ENCODE data around the gene NSUN6.
"Not testable (repeated sequence)": the region's sequence is repeated elsewhere in the genome, so short reads cannot be mapped to it uniquely, and the experiment has no call there.

NSUN6 gene

GRCh38 chr10:18660816-18661431 lies 9.5 kb upstream of the NSUN6 start:
- DNase-seq (ENCODE audit: low read depth, low spot score): no peak
- peak overlapping the region; percentile 76 for H3K4me3 ChIP-seq (ENCODE audit: low read length)

- no peak for DNase-seq (ENCODE audit: low read depth, low spot score)
- peak overlapping the region; percentile 76 for H3K4me3 ChIP-seq (ENCODE audit: low read length)
Observed at GRCh38 chr10:18659819-18660535, 8.6 kb upstream of the NSUN6 start.

GRCh38 chr10:18659125-18659818 lies 7.9 kb upstream of the NSUN6 start, which contains the start of gene ARL5B:
ARL5B (plus strand) TSS chr10:18659431; CDS start chr10:18659638, 207 bp downstream.
- DNase-seq (ENCODE audit: low read depth, low spot score): peak; percentile 93
- peak within 1 kb of the TSS; percentile 76 for H3K4me3 ChIP-seq (ENCODE audit: low read length)

GRCh38 chr10:18658271-18659124 lies 7.1 kb upstream of the NSUN6 start:
- no peak for DNase-seq (ENCODE audit: low read depth, low spot score)

DNA sequence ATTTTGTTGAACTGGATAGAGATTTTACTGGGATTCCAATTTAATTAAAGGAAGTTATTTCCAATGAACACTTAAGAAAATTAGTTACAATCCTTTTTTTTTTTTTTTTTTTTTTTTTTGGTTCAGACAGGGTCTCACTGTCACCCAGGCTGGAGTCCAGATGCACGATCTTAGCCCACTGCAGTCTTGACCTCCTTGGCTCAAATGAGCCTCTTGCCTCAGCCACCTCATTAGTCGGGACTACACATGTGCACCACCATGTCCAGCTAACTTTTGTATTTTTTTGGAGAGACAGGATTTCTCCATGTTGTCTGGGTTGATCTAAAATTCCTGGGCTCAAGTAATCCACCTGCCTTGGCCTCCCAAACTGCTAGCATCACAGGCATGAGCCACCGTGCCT lies 5.3 kb upstream of the NSUN6 start:
- no peak for DNase-seq (ENCODE audit: low read depth, low spot score)

More at GRCh38 chr10:18658271-18659124, 7.1 kb upstream of the NSUN6 start:
- H3K4me3 ChIP-seq (ENCODE audit: low read length): peak overlapping the region; percentile 76

GRCh38 chr10:18653112-18653511 lies 1.7 kb upstream of the NSUN6 start:
- no peak for DNase-seq (ENCODE audit: low read depth, low spot score)
- H3K4me3 ChIP-seq (ENCODE audit: low read length): no peak overlapping the region

More for the DNA sequence above, 5.3 kb upstream of the NSUN6 start:
- no peak overlapping the region for H3K4me3 ChIP-seq (ENCODE audit: low read length)

GRCh38 chr10:18650404-18650997 lies 886 bp downstream of the NSUN6 start:
- peak overlapping the region; percentile 93 for H3K4me3 ChIP-seq (ENCODE audit: low read length)
- DNase-seq (ENCODE audit: low read depth, low spot score): no peak

DNA sequence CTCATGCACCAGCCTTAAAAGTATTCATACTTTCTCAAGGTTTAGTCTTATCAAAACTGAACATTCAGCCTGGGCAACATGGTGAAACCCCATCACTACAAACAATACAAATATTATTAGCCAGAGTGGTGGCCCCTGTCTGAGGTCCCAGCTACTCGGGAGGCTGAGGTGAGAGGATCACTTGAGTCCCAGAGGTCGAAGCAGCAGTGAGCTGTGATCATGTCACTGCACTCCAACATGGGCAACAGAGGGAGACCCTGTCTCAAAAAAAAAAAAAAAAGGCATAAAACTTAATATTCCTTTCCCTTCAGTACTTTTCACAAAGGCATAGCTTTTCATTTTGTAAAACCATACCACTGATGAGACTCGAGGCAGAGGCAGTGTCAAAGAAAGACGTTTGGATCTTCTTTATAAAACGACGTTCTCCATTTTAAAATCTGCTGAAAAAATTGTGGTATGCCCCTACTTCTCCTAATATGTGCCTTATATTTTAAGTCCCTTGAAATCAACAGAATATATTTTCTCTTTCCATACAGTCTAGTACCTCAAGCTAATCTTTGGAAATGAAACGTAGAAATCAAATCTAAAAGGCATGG lies 1.9 kb downstream of the NSUN6 start:
- DNase-seq (ENCODE audit: low read depth, low spot score): no peak
- no peak overlapping the region for H3K4me3 ChIP-seq (ENCODE audit: low read length)

DNA sequence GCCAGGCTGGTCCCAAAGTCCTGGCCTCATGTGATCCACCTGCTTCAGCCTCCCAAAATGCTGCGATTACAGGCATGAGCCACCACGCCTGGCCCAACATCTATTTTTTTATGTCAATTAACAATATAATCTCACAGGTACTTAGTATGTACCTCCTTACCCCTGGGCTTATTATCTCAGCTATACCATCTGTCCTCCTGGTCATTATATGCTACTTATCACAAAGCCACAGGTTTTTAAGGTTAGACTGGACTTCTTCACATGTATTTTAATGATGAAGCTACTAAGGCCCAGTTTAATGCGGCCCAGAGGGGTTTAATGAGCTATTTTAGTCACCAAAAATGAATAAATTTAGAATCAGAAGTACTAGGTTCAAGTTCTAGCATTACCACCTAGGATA lies 3.4 kb downstream of the NSUN6 start:
- no peak overlapping the region for H3K4me3 ChIP-seq (ENCODE audit: low read length)

GRCh38 chr10:18647151-18647550 lies 4.2 kb downstream of the NSUN6 start:
- no peak overlapping the region for H3K4me3 ChIP-seq (ENCODE audit: low read length)
- no peak for DNase-seq (ENCODE audit: low read depth, low spot score)

More for the DNA sequence above, 3.4 kb downstream of the NSUN6 start:
- DNase-seq (ENCODE audit: low read depth, low spot score): no peak

DNA sequence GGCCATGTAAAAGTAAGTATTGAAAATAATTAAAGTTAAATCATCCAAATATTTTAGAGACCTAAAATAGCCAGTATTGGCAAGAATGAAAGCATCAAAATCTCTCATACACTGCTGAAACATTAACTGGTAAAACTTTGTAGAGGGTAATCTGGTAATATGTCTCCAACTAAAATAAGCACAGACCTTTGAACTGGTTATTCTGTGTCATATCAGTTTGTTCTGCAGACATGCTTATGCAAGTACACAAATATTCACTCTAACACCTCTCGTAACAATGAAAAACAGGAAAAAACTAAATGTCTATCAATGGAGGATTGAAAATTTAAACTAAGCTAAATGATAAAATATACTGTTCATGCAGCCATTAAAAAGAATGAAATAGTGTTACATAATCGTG lies 11.7 kb downstream of the NSUN6 start:
- H3K4me3 ChIP-seq (ENCODE audit: low read length); DNase-seq (ENCODE audit: low read depth, low spot score): not testable (repeated sequence)

DNA sequence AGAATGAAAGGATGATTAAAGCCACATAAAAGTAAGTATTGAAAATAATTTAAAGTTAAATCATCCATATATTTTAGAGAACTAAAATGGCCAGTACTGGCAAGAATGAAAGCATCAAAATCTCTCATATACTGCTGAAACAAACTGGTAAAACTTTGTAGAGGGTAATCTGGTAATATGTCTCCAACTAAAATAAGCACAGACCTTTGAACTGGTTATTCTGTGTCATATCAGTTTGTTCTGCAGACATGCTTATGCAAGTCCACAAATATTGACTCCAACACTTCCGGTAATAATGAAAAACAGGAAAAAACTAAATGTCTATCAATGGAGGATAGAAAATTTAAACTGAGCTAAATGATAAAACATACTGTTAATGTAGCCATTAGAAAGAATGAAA lies 14.0 kb downstream of the NSUN6 start:
- H3K4me3 ChIP-seq (ENCODE audit: low read length); DNase-seq (ENCODE audit: low read depth, low spot score): not testable (repeated sequence)

DNA sequence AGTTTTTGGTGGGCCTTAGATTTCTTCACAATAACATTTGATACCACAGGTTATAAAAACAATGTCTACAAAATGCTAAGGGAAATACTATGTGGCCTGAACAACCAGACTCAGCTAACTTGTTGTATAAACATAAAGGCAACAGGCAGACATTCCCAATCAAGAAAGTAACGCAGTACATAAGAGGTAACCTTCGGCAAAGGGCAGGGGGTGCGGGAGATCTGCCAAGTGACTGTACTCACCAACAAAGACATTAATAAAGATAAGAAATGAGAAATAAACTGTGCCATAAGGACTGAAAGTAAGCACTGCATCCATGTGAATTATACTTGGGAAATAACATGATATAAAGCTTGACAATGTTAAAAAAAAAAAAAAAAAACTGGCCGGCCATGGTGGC lies 15.4 kb downstream of the NSUN6 start:
- H3K4me3 ChIP-seq (ENCODE audit: low read length): no peak overlapping the region
- DNase-seq (ENCODE audit: low read depth, low spot score): no peak

DNA sequence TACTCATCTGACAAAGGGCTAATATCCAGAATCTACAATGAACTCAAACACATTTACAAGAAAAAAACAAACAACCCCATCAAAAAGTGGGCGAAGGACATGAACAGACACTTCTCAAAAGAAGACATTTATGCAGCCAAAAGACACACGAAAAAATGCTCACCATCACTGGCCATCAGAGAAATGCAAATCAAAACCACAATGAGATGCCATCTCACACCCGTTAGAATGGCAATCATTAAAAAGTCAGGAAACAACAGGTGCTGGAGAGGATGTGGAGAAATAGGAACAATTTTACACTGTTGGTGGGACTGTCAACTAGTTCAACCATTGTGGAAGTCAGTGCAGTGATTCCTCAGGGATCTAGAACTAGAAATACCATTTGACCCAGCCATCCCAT lies 18.9 kb downstream of the NSUN6 start:
- not testable (repeated sequence) for DNase-seq (ENCODE audit: low read depth, low spot score); H3K4me3 ChIP-seq (ENCODE audit: low read length)

- peak; percentile 63 for DNase-seq (ENCODE audit: low read depth, low spot score)
- peak overlapping the region; percentile 43 for H3K4me3 ChIP-seq (ENCODE audit: low read length)
Observed at GRCh38 chr10:18627452-18628018, 23.9 kb downstream of the NSUN6 start.

- DNase-seq (ENCODE audit: low read depth, low spot score): no peak
- no peak overlapping the region for H3K4me3 ChIP-seq (ENCODE audit: low read length)
Observed at GRCh38 chr10:18625886-18626285, 25.5 kb downstream of the NSUN6 start.

- H3K4me3 ChIP-seq (ENCODE audit: low read length); DNase-seq (ENCODE audit: low read depth, low spot score): not testable (repeated sequence)
Observed at GRCh38 chr10:18623671-18624070, 27.7 kb downstream of the NSUN6 start.

GRCh38 chr10:18620856-18621255 lies 30.5 kb downstream of the NSUN6 start:
- no peak for DNase-seq (ENCODE audit: low read depth, low spot score)
- H3K4me3 ChIP-seq (ENCODE audit: low read length): no peak overlapping the region

All from Jurkat, Clone E6-1 (cell line).